H9 (cell line): ENCODE data around the gene DKKL1. TPM values are rescaled to one million over a fixed set of nuclear protein-coding genes. Genes with fewer than 3 reads are reported as not detected.

Experiments used
- DNase-seq: peaks from one replicate; pipeline ENCODE4 v3.0.0-alpha.2; 2017
- H2AFZ ChIP-seq: one replicate; pipeline ENCODE4 v1.6.1; 2013; ENCODE audit warnings: mild to moderate bottlenecking, low read length, control low read depth, moderate library complexity
- H2AK5ac ChIP-seq: 2 replicates; pipeline ENCODE4 v1.6.1; 2013; ENCODE audit warnings: low read length, control low read depth, mixed read lengths; ENCODE audit not compliant: insufficient read length
- H2BK120ac ChIP-seq: one replicate; pipeline ENCODE4 v1.6.1; 2013; ENCODE audit warnings: low read depth, mild to moderate bottlenecking, low read length, control low read depth, inconsistent platforms; ENCODE audit not compliant: poor library complexity, severe bottlenecking
- H2BK12ac ChIP-seq: 2 replicates; pipeline ENCODE4 v1.6.1; 2013; ENCODE audit warnings: low read length, control low read depth, mixed read lengths, low read depth; ENCODE audit not compliant: insufficient read length
- H2BK15ac ChIP-seq: 2 replicates; pipeline ENCODE4 v1.6.1; 2013; ENCODE audit warnings: low read depth, low read length, control low read depth
- H2BK20ac ChIP-seq: one replicate; pipeline ENCODE4 v1.6.1; 2013; ENCODE audit warnings: low read depth, mild to moderate bottlenecking, low read length, control low read depth, inconsistent platforms; ENCODE audit not compliant: poor library complexity, severe bottlenecking
- H2BK5ac ChIP-seq: 2 replicates; pipeline ENCODE4 v1.6.1; 2013; ENCODE audit warnings: low read length, control low read depth, mixed read lengths; ENCODE audit not compliant: insufficient read length
- H3K14ac ChIP-seq: 2 replicates; pipeline ENCODE4 v1.6.1; 2013; ENCODE audit warnings: low read length, control low read depth; ENCODE audit not compliant: insufficient read depth
- H3K18ac ChIP-seq: 2 replicates; pipeline ENCODE4 v1.6.1; 2013; ENCODE audit warnings: low read depth, mild to moderate bottlenecking, mixed read lengths, low read length, control low read depth; ENCODE audit not compliant: insufficient read length
- H3K23ac ChIP-seq: 2 replicates; pipeline ENCODE4 v1.6.1; 2013; ENCODE audit warnings: low read length, control low read depth, mixed read lengths, low read depth; ENCODE audit not compliant: insufficient read length
- H3K23me2 ChIP-seq: 2 replicates; pipeline ENCODE4 v1.6.1; 2013; ENCODE audit warnings: low read depth, mild to moderate bottlenecking, mixed read lengths, low read length, control low read depth; ENCODE audit not compliant: insufficient read length, poor library complexity, severe bottlenecking
- H3K27ac ChIP-seq: 2 replicates; pipeline ENCODE4 v1.5.1; 2013; ENCODE audit warnings: low read length, control low read depth, mixed read lengths, low read depth; ENCODE audit not compliant: insufficient read length
- H3K27me3 ChIP-seq: 2 replicates; pipeline ENCODE4 v1.6.1; 2013; ENCODE audit warnings: low read length, control low read depth, inconsistent platforms; ENCODE audit not compliant: insufficient read depth
- H3K4ac ChIP-seq: 2 replicates; pipeline ENCODE4 v1.6.1; 2013; ENCODE audit warnings: low read depth, mild to moderate bottlenecking, control low read depth, inconsistent platforms, low read length, moderate library complexity
- H3K4me1 ChIP-seq: 2 replicates; pipeline ENCODE4 v1.6.1; 2013; ENCODE audit warnings: low read length, control low read depth, inconsistent platforms; ENCODE audit not compliant: insufficient read depth
- H3K4me2 ChIP-seq: 2 replicates; pipeline ENCODE4 v1.6.1; 2013; ENCODE audit warnings: low read length, control low read depth, mixed read lengths; ENCODE audit not compliant: insufficient read length, insufficient read depth
- H3K56ac ChIP-seq: 2 replicates; pipeline ENCODE4 v1.6.1; 2013; ENCODE audit warnings: low read depth, mild to moderate bottlenecking, mixed read lengths, low read length, control low read depth; ENCODE audit not compliant: insufficient read length
- H3K79me1 ChIP-seq: 2 replicates; pipeline ENCODE4 v1.6.1; 2013; ENCODE audit warnings: low read depth, mild to moderate bottlenecking, moderate library complexity, low read length, control low read depth, inconsistent platforms; ENCODE audit not compliant: insufficient read depth, poor library complexity, severe bottlenecking
- H3K79me2 ChIP-seq: 2 replicates; pipeline ENCODE4 v1.6.1; 2013; ENCODE audit warnings: low read length, control low read depth, inconsistent platforms; ENCODE audit not compliant: insufficient read depth
- H3K9ac ChIP-seq: 2 replicates; pipeline ENCODE4 v1.6.1; 2013; ENCODE audit warnings: low read length, control low read depth, mixed read lengths; ENCODE audit not compliant: insufficient read length; ENCODE audit errors: extremely low read depth
- H3K9me3 ChIP-seq: one replicate; pipeline ENCODE4 v1.6.1; 2013; ENCODE audit warnings: low read depth, low read length, inconsistent platforms; ENCODE audit not compliant: control insufficient read depth
- H3T11ph ChIP-seq: one replicate; pipeline ENCODE4 v1.6.1; 2013; ENCODE audit warnings: mild to moderate bottlenecking, low read length, control low read depth, inconsistent platforms
- H4K20me1 ChIP-seq: one replicate; pipeline ENCODE4 v1.6.1; 2013; ENCODE audit not compliant: control insufficient read depth, insufficient read length, insufficient read depth
- H4K5ac ChIP-seq: 2 replicates; pipeline ENCODE4 v1.6.1; 2013; ENCODE audit warnings: low read depth, mild to moderate bottlenecking, mixed read lengths, low read length, control low read depth; ENCODE audit not compliant: insufficient read length
- H4K8ac ChIP-seq: replicated peaks from 2 replicates; pipeline ENCODE4 v1.6.1; 2013; ENCODE audit warnings: low read length, control low read depth, mixed read lengths, low read depth; ENCODE audit not compliant: insufficient read length
- H4K91ac ChIP-seq: 2 replicates; pipeline ENCODE4 v1.6.1; 2013; ENCODE audit warnings: low read depth, mild to moderate bottlenecking, moderate library complexity, mixed read lengths, low read length, control low read depth; ENCODE audit not compliant: insufficient read length
- H3K27ac Mint-ChIP-seq, 3 experiments: 2 replicates in 2 of 3; 3 replicates in 1 of 3; pipeline ENCODE4 v1.8.0; 2020 to 2021; ENCODE audit warnings: mixed read lengths in 3 of 3, mild to moderate bottlenecking in 1 of 3, moderate library complexity in 1 of 3
- H3K27me3 Mint-ChIP-seq: 2 replicates; pipeline ENCODE4 v1.8.0; 2021; ENCODE audit warnings: low read depth, mild to moderate bottlenecking, moderate library complexity, mixed read lengths
- H3K36me3 Mint-ChIP-seq, 3 experiments: 2 replicates in 2 of 3; 3 replicates in 1 of 3; pipeline ENCODE4 v1.8.0; 2020 to 2021; ENCODE audit warnings: low read depth in 3 of 3, mixed read lengths in 3 of 3; ENCODE audit not compliant: insufficient read depth in 1 of 3
- H3K4me1 Mint-ChIP-seq, 2 experiments: 2 replicates each; pipeline ENCODE4 v1.8.0; 2020; ENCODE audit warnings: mixed read lengths in 2 of 2
- H3K4me3 Mint-ChIP-seq, 2 experiments: 2 replicates in 1 of 2; 3 replicates in 1 of 2; pipeline ENCODE4 v1.8.0; 2020 to 2021; ENCODE audit warnings: mild to moderate bottlenecking in 2 of 2, mixed read lengths in 2 of 2, moderate library complexity in 1 of 2
- H3K9me3 Mint-ChIP-seq, 2 experiments: 2 replicates in 1 of 2; 3 replicates in 1 of 2; pipeline ENCODE4 v1.8.0; 2020; ENCODE audit warnings: mild to moderate bottlenecking in 2 of 2, mixed read lengths in 2 of 2, moderate library complexity in 1 of 2
- WGBS: extraction: QIAGEN DNeasy Blood & Tissue Kit; methylation state at CpG from one replicate; pipeline ENCODE4 v1.1.7; 2013; ENCODE audit warnings: missing lambda C conversion rate, low lambda C conversion rate, mixed read lengths; ENCODE audit not compliant: insufficient read length; ENCODE audit errors: extremely low coverage; 5-methylcytosine and 5-hydroxymethylcytosine counted together
- total RNA-seq: library from RNA; stranded (reverse); gene quantifications from 2 replicates; pipeline ENCODE4 v1.2.1, GENCODE V29; 2021
- TF ChIP-seq, protein P1 (sequence below): fragments of 200-600 bp; sonication (generic); conservative IDR thresholded peaks from 3 replicates; pipeline ENCODE4 v1.8.0; 2021; ENCODE audit warnings: antibody characterized with exemption, mild to moderate bottlenecking

The DKKL1 gene
- total RNA-seq, 1 experiment from 2014 or later: 3.5 TPM

- Histone ChIP-seq H2AFZ (no peak overlapping the region), H2BK120ac (no peak overlapping the region), H3T11ph (no peak overlapping the region), H3K4ac (no peak overlapping the region), H2BK20ac (no peak overlapping the region), H3K56ac (no peak overlapping the region), H3K18ac (no peak overlapping the region), H2AK5ac (no peak overlapping the region), H4K20me1 (no peaks in the 10 kb centered on the region), H3K14ac (no peak overlapping the region), H4K91ac (no peak overlapping the region), H3K23me2 (no peaks in the 10 kb centered on the region), H3K27ac (no peak overlapping the region), H3K4me2 (no peak overlapping the region), H4K8ac (no peak overlapping the region), H3K9ac (no peak overlapping the region), H3K4me1 (no peaks in the 10 kb centered on the region), H3K79me1 (no peaks in the 10 kb centered on the region), H4K5ac (no peak overlapping the region), H3K9me3 (no peaks in the 10 kb centered on the region), H2BK12ac (no peak overlapping the region), H3K27me3 (no peaks in the 10 kb centered on the region), H2BK15ac (no peak overlapping the region), H3K79me2 (no peaks in the 10 kb centered on the region), H3K23ac (no peak overlapping the region), H2BK5ac (no peak overlapping the region)
- Mint-ChIP-seq H3K36me3 (peaks cover 81 to 99% (median 96%) of the 10 kb centered on the region in 3 experiments), H3K27ac (no peak overlapping the region), H3K27me3 (no peaks in the 10 kb centered on the region), H3K4me3 (no peak overlapping the region), H3K9me3 (no peaks in the 10 kb centered on the region), H3K4me1 (peaks cover 3 to 4% of the 10 kb centered on the region in 2 experiments; a peak in 2 of 4 replicates)
- DNase-seq: no peak
- no CpG with 5 or more reads among the region's 15 CpGs for WGBS
- TF ChIP-seq, protein P1, sequence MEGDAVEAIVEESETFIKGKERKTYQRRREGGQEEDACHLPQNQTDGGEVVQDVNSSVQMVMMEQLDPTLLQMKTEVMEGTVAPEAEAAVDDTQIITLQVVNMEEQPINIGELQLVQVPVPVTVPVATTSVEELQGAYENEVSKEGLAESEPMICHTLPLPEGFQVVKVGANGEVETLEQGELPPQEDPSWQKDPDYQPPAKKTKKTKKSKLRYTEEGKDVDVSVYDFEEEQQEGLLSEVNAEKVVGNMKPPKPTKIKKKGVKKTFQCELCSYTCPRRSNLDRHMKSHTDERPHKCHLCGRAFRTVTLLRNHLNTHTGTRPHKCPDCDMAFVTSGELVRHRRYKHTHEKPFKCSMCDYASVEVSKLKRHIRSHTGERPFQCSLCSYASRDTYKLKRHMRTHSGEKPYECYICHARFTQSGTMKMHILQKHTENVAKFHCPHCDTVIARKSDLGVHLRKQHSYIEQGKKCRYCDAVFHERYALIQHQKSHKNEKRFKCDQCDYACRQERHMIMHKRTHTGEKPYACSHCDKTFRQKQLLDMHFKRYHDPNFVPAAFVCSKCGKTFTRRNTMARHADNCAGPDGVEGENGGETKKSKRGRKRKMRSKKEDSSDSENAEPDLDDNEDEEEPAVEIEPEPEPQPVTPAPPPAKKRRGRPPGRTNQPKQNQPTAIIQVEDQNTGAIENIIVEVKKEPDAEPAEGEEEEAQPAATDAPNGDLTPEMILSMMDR: no peak
These were observed 16.5 kb upstream of the DKKL1 start for GRCh38 chr19:49347191-49347590.
